ENCODE results near the gene CCDC186.

Gene CCDC186

GRCh38 chr10:114173921-114174694 lies at the start of gene CCDC186:
CCDC186 (minus strand) TSS chr10:114174203; CDS start chr10:114163268, 10,935 bp downstream.
- peak; percentile 95 to 96 (median 96) for DNase-seq (ENCODE audit: low read depth in 2 of 3, low spot score in 1 of 3)

DNA sequence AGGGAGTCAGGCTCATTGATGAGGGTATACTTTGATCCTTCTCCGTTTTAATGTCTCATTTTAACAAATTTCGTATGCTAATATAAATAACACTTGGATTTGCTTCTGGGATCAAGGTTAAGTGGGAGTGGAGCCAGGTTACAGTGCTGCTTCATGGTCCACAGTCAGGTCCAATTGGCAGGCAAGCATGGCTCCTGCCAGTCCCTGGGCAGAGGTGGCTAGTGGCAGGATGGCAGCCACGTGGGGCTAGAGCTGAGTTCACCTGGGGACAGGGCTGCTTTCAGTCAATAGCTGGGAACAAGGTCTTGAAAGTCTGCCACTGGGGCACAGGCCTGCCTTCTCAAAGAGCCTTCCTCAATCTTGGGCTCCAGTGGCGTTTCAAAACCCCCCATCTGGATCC lies 49.1 kb upstream of the CCDC186 start:
- DNase-seq (ENCODE audit: low read depth in 2 of 3, low spot score in 1 of 3): no peak

- no peak for DNase-seq (ENCODE audit: low read depth in 2 of 3, low spot score in 1 of 3)
Observed at GRCh38 chr10:114221235-114221634, 47.2 kb upstream of the CCDC186 start.

- no peak for DNase-seq (ENCODE audit: low read depth in 2 of 3, low spot score in 1 of 3)
Observed at GRCh38 chr10:114220281-114220680, 46.3 kb upstream of the CCDC186 start.

GRCh38 chr10:114215033-114215432 lies 41.0 kb upstream of the CCDC186 start:
- no peak for DNase-seq (ENCODE audit: low read depth in 2 of 3, low spot score in 1 of 3)

DNA sequence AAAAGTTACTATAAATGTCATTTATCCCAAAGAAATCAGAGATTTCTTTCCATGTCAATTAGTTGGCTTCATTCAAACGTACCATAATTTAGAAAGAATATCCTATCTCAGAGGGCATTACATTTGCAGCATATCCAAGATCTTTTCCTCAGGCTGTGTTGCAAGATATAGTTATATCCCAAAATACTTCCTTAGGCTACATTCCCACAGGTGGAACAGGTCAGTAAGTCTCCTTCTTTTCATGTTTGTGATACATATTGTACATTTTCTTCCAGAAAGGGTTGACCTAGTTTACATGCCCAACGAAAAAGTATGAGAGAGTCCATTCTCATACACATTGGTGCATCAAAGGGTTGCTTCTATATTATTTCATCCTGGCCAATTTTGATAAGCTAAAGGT lies 38.1 kb upstream of the CCDC186 start:
- no peak for DNase-seq (ENCODE audit: low read depth in 2 of 3, low spot score in 1 of 3)

GRCh38 chr10:114208351-114208750 lies 34.3 kb upstream of the CCDC186 start:
- no peak for DNase-seq (ENCODE audit: low read depth in 2 of 3, low spot score in 1 of 3)

GRCh38 chr10:114207349-114207748 lies 33.3 kb upstream of the CCDC186 start:
- DNase-seq (ENCODE audit: low read depth in 2 of 3, low spot score in 1 of 3): no peak

DNA sequence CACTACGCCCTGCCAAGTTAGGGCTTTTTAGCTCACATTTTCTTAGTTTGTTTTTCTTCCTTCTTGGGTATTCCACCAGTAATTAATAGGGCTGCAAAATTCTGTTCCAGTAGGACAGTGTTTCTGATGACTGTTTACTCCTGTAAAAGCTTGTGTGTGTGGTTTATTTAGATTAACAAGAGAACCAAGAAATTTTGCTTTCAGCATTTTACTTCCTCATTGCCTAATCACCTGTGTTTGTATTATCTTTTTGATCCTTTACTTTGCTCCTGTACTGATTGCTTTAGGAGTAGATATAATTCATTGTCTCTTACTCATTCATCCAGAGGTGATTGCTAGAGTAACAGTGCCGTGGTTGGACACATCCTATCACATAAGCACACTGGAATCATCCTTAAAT lies 32.9 kb upstream of the CCDC186 start:
- no peak for DNase-seq (ENCODE audit: low read depth in 2 of 3, low spot score in 1 of 3)

GRCh38 chr10:114202812-114203211 lies 28.8 kb upstream of the CCDC186 start:
- DNase-seq (ENCODE audit: low read depth in 2 of 3, low spot score in 1 of 3): no peak

DNA sequence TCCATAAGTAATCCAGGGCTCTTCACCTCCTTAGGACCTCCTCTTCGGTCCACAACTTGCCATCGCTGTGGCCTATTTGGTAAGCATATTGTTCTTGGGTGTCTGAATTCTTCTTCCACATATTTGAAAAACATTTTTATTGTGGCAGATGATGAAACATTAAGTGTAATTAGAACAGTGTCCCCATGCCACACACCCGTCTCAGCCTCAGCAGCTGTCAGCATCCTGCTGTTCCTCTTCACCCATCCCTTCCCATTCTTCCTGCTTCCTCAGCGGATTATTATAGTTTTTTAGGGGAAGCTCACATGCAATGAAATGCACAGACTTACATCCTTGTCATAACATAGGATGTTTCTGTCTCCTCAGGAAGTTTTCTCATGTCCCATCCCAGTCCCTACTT lies 25.2 kb upstream of the CCDC186 start:
- DNase-seq (ENCODE audit: low read depth in 2 of 3, low spot score in 1 of 3): no peak

GRCh38 chr10:114195079-114195478 lies 21.1 kb upstream of the CCDC186 start:
- DNase-seq (ENCODE audit: low read depth in 2 of 3, low spot score in 1 of 3): no peak

GRCh38 chr10:114189700-114190099 lies 15.7 kb upstream of the CCDC186 start:
- DNase-seq (ENCODE audit: low read depth in 2 of 3, low spot score in 1 of 3): no peak

- DNase-seq (ENCODE audit: low read depth in 2 of 3, low spot score in 1 of 3): no peak
Observed at GRCh38 chr10:114188900-114189299, 14.9 kb upstream of the CCDC186 start.

- DNase-seq (ENCODE audit: low read depth in 2 of 3, low spot score in 1 of 3): no peak
Observed at GRCh38 chr10:114188001-114188400, 14.0 kb upstream of the CCDC186 start.

GRCh38 chr10:114184276-114184675 lies 10.3 kb upstream of the CCDC186 start:
- no peak for DNase-seq (ENCODE audit: low read depth in 2 of 3, low spot score in 1 of 3)

DNA sequence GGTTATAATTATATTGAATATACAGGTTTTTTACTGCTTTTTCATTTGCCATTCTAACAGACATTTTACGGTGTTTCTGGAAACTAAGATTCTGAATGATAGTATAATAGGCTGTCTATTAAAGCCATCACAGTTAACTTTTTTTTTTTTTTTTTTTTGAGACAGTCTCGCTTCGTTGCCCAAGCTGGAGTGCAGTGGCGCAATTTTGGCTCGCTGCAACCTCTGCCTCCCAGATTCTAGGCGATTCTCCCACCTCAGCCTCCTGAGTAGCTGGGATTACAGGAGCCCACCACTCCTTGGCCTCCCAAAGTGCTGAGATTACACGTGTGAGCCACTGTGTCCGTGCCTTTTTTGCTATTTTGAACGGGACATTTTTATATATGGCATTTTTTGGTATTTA lies 9.6 kb upstream of the CCDC186 start:
- no peak for DNase-seq (ENCODE audit: low read depth in 2 of 3, low spot score in 1 of 3)

- no peak for DNase-seq (ENCODE audit: low read depth in 2 of 3, low spot score in 1 of 3)
Observed at GRCh38 chr10:114181971-114182370, 8.0 kb upstream of the CCDC186 start.

- DNase-seq (ENCODE audit: low read depth in 2 of 3, low spot score in 1 of 3): no peak
Observed at GRCh38 chr10:114180937-114181336, 6.9 kb upstream of the CCDC186 start.

DNA sequence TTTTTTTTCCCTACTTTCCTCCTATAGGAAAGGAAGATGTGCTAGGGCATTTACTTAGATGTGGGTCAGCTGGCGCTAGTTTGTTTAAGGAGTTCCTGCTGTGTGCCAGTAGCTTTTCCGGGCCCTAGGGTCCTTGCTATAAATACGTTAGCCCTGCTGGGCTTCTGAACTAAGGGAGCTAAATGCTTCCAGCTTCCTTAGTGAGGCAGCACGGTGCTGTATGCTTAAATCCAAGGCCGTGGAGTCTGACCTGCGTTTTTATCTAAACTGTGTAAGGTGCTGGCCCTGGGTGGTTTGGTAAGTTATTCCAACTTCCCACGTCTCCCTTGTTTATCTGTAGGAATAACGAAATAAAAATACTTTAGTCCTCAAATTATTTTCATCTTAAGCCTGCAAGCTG lies 5.7 kb upstream of the CCDC186 start:
- no peak for DNase-seq (ENCODE audit: low read depth in 2 of 3, low spot score in 1 of 3)

DNA sequence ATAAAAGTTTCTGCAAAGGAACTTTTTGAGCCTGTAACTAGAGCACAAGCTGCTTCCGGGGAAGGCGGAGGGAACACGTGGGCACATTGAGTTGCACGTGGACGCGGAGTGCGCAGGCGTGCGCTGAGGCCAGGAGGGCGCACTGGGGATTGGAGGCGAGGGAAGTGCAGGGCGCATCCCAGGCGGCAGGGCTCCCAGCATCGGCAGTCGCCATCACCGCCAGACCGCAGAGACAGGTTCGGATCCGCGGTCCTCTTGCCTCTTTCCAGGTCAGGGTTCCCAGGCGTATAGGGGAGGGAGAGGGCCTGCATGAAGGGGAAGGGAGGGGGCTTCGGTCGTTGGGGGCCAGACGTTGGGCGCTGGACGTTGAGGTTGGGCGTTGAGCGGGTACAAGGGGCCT lies 5.1 kb upstream of the CCDC186 start, which contains the start of gene TDRD1:
Gene TDRD1 (plus strand): TSS at position 206 of the 400 bp plus-strand sequence. CDS start 8,479 bp downstream, outside the sequence.
- DNase-seq (ENCODE audit: low read depth in 2 of 3, low spot score in 1 of 3): no peak

- no peak for DNase-seq (ENCODE audit: low read depth in 2 of 3, low spot score in 1 of 3)
Observed at GRCh38 chr10:114176511-114176910, 2.5 kb upstream of the CCDC186 start.

DNA sequence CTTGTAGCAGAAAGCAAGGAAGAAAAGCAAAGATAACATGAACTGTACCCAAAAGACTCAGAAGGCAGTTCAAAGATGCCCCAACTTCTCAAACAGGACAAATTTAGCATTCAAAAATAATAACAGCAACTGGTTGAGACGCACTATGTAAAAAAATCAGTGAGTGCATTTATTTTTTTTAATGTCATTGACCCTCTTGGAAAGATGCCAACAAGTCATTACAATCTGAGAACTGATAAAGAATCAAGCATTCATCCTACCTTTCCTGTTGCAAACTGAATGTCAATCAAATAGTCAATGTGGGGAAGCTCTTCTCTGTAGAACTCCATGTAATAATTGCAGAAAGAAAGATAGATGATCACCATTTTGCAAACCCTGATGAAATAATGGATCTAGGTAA lies 1.7 kb upstream of the CCDC186 start:
- no peak for DNase-seq (ENCODE audit: low read depth in 2 of 3, low spot score in 1 of 3)
